Keratinocyte (primary cell): ENCODE measurements around the gene AKR1B1. TPM values are rescaled to one million over a fixed set of nuclear protein-coding genes. Genes with fewer than 3 reads are reported as not detected.

Experiments
- DNase-seq: peaks from one replicate; pipeline ENCODE4 v3.0.0-alpha.2; 2011; ENCODE audit warnings: low read depth, missing footprints, low spot score
- FAIRE-seq: peaks from 2 replicates; lab custom pipeline; 2011; peaks lifted over from hg19 to GRCh38; lab: Jason Lieb, UNC
- H2AFZ ChIP-seq: 2 replicates; pipeline ENCODE4 v1.6.0; 2012; ENCODE audit warnings: low read length, control low read depth, inconsistent platforms; ENCODE audit not compliant: control insufficient read depth
- H3K27ac ChIP-seq: 2 replicates; pipeline ENCODE4 v1.5.1; 2011; ENCODE audit warnings: low read length; ENCODE audit not compliant: control insufficient read depth, insufficient read depth
- H3K27me3 ChIP-seq: 3 replicates; pipeline ENCODE4 v1.6.0; 2011; ENCODE audit warnings: low read length; ENCODE audit not compliant: control insufficient read depth, insufficient read depth; ENCODE audit errors: extremely low read depth
- H3K36me3 ChIP-seq, 2 experiments: 2 replicates in 1 of 2; 3 replicates in 1 of 2; pipeline ENCODE4 v1.5.1; 2011; ENCODE audit warnings: low read length in 2 of 2, mild to moderate bottlenecking in 1 of 2; ENCODE audit not compliant: control insufficient read depth in 2 of 2, insufficient read depth in 2 of 2; ENCODE audit errors: extremely low read depth in 1 of 2
- H3K4me1 ChIP-seq: 3 replicates; pipeline ENCODE4 v1.5.1; 2011; ENCODE audit warnings: low read length; ENCODE audit not compliant: control insufficient read depth, insufficient read depth; ENCODE audit errors: extremely low read depth
- H3K4me2 ChIP-seq: 3 replicates; pipeline ENCODE4 v1.6.0; 2011; ENCODE audit warnings: low read depth, low read length; ENCODE audit not compliant: control insufficient read depth, insufficient read depth; ENCODE audit errors: extremely low read depth
- H3K4me3 ChIP-seq, 3 experiments: fragments of 200-600 bp in 1 of 3; sonication (generic) in 1 of 3; 2 replicates in 2 of 3; 3 replicates in 1 of 3; pipeline ENCODE4 v1.5.1; 2011 to 2016; ENCODE audit warnings: low read length in 3 of 3, mild to moderate bottlenecking in 3 of 3, control low read depth in 2 of 3, inconsistent platforms in 1 of 3, low read depth in 1 of 3, mixed read lengths in 1 of 3, mixed run types in 1 of 3, moderate library complexity in 1 of 3; ENCODE audit not compliant: control insufficient read depth in 2 of 3, insufficient read depth in 2 of 3; ENCODE audit errors: extremely low read depth in 1 of 3
- H3K79me2 ChIP-seq: 2 replicates; pipeline ENCODE4 v1.6.0; 2012; ENCODE audit warnings: low read length; ENCODE audit not compliant: control insufficient read depth, insufficient read depth
- H3K9ac ChIP-seq: 3 replicates; pipeline ENCODE4 v1.6.0; 2011; ENCODE audit warnings: low read length; ENCODE audit not compliant: control insufficient read depth, insufficient read depth; ENCODE audit errors: extremely low read depth
- H3K9me1 ChIP-seq: 3 replicates; pipeline ENCODE4 v1.6.0; 2011; ENCODE audit warnings: low read length; ENCODE audit not compliant: control insufficient read depth, insufficient read depth; ENCODE audit errors: extremely low read depth
- H3K9me3 ChIP-seq: 2 replicates; pipeline ENCODE4 v1.5.1; 2012; ENCODE audit warnings: low read depth, low read length; ENCODE audit not compliant: control insufficient read depth
- H4K20me1 ChIP-seq: 3 replicates; pipeline ENCODE4 v1.6.0; 2011; ENCODE audit warnings: low read length; ENCODE audit not compliant: control insufficient read depth, insufficient read depth; ENCODE audit errors: extremely low read depth
- CTCF ChIP-seq, 3 experiments: IDR thresholded peaks in 1 of 3; conservative IDR thresholded peaks in 1 of 3; optimal IDR thresholded peaks in 1 of 3; 2 replicates in 2 of 3; 3 replicates in 1 of 3; pipeline versions ENCODE3 to v1.5.1; 2011; ENCODE audit warnings: low read length in 3 of 3, mild to moderate bottlenecking in 3 of 3, moderate library complexity in 2 of 3, control low read depth in 1 of 3, inconsistent platforms in 1 of 3; ENCODE audit not compliant: insufficient read depth in 2 of 3; ENCODE audit errors: extremely low read depth in 1 of 3
- EZH2 ChIP-seq: IDR thresholded peaks from one replicate; pipeline ENCODE4 v1.6.1; 2012; ENCODE audit warnings: inconsistent platforms, mild to moderate bottlenecking, low read length, moderate library complexity
- dilution Hi-C: fragments of 300-500 bp; cut with MboI; formaldehyde crosslinking; loops from one replicate; pipeline ENCODE4 v1.7.0; 2020; ENCODE audit warnings: low sequenced_read_pairs; ENCODE audit not compliant: extremely low pct_ligation_motif_present
- polyA plus RNA-seq, 5 experiments: library from polyadenylated mRNA; depleted of rRNA in 3 of 5; stranded (reverse) in 3 of 5; stranded (forward) in 1 of 5; unstranded in 1 of 5; fragments of >200 nt; gene quantifications; 1 replicate in 1 of 5; 2 replicates in 3 of 5; 3 replicates in 1 of 5; pipeline versions ENCODE4 v1.2.1 to v1.2.3, GENCODE V29; 2011 to 2012; ENCODE audit warnings: missing spikeins in 2 of 5, low read depth in 1 of 5, low replicate concordance in 1 of 5

AKR1B1 gene
- polyA plus RNA-seq, 1 donor (not counting 4 experiments of a cell fraction or from before 2014, with no cell fraction given), result 139 TPM

GRCh38 chr7:134432296-134433152 is 26.4 kb downstream of the AKR1B1 start:
- H3K4me1 ChIP-seq, result peaks cover 17% of the 10 kb centered on the region
- H3K79me2 ChIP-seq, result no peaks in the 10 kb centered on the region
- H3K9me3 ChIP-seq, result no peaks in the 10 kb centered on the region
- H2AFZ ChIP-seq, result peak overlapping the region; percentile 92
- H3K9ac ChIP-seq, result peak overlapping the region; percentile 50
- peak; percentile 56 for DNase-seq
- TF ChIP-seq EZH2 (no peak), CTCF (optimal IDR thresholded peaks at IDR 0.05 in 1 of 3, IDR thresholded peaks at IDR 0.05 in 1 of 3, conservative IDR thresholded peaks at IDR 0.05 in 1 of 3; ENCODE audit: extremely low read depth in 1 of 3, insufficient read depth in 2 of 3, low read length in 3 of 3) (peak; percentile 34 to 91 (median 74))
- dilution Hi-C loops, result no loop called here
- H3K27ac ChIP-seq, result peak overlapping the region; percentile 52
- H4K20me1 ChIP-seq, result no peaks in the 10 kb centered on the region
- FAIRE-seq, result peak; percentile 81
- no peaks in the 10 kb centered on the region for H3K36me3 ChIP-seq
- no peaks in the 10 kb centered on the region for H3K9me1 ChIP-seq
- peak overlapping the region; percentile 91 for H3K4me2 ChIP-seq
- no peaks in the 10 kb centered on the region for H3K27me3 ChIP-seq
- peak overlapping the region; percentile 1 to 70 (median 60) for H3K4me3 ChIP-seq

DNA sequence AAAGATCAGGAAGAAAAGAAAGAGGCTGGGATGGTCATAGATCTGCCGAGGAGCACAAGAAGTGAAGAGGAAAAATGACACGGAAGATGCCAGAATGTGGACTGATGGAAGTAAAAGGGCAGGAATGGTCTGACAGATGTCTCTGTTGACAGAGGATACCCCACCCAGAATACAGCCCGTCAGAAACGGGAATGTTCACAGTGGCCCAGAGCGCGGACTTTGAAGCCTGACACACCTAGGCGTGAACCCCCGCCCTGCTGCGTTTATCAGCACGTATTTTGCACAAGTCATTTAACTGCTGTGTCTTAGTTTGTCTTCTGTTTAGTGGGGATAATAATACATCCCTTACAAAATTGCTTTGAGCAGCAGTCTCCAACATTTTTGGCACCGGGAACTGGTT is 27.1 kb downstream of the AKR1B1 start:
- Histone ChIP-seq H3K36me3 (no peaks in the 10 kb centered on the region), H4K20me1 (no peaks in the 10 kb centered on the region), H3K27ac (no peak overlapping the region), H3K4me3 (no peak overlapping the region), H3K9me1 (no peaks in the 10 kb centered on the region), H3K79me2 (no peaks in the 10 kb centered on the region), H3K9ac (no peak overlapping the region), H3K27me3 (no peaks in the 10 kb centered on the region), H3K4me1 (peaks cover 17% of the 10 kb centered on the region), H3K4me2 (peak overlapping the region; percentile 91), H2AFZ (peak overlapping the region; percentile 92), H3K9me3 (no peaks in the 10 kb centered on the region)
- FAIRE-seq (no peak), DNase-seq (no peak)
- no peak for TF ChIP-seq CTCF (optimal IDR thresholded peaks at IDR 0.05 in 1 of 3, IDR thresholded peaks at IDR 0.05 in 1 of 3, conservative IDR thresholded peaks at IDR 0.05 in 1 of 3; ENCODE audit: extremely low read depth in 1 of 3, insufficient read depth in 2 of 3, low read length in 3 of 3)
- TF ChIP-seq EZH2, result no peak
- dilution Hi-C loops, result no loop called here
